CD4-positive, alpha-beta T cell (primary cell): Measurements from ENCODE around the gene FAM184B. TPM values are rescaled to one million over a fixed set of nuclear protein-coding genes. Genes with fewer than 3 reads are reported as not detected.

Source experiments
- ATAC-seq: fragments of 200-7000 bp; cut with Tn5 transposase; one replicate; pipeline ENCODE4 v1.10.0; 2022; ENCODE audit warnings: mild to moderate bottlenecking; ENCODE audit not compliant: poor library complexity
- CTCF ChIA-PET: fragments of 350-600 bp; sonication (Branson Sonifier 250); formaldehyde crosslinking; loops from one replicate; lab custom pipeline; 2021; ENCODE audit warnings: antibody characterized with exemption, inconsistent platforms; lab: Charles Lee
- POLR2A ChIA-PET: fragments of 350-600 bp; sonication (Branson Sonifier 250); formaldehyde crosslinking; loops from one replicate; lab custom pipeline; 2021; ENCODE audit warnings: antibody characterized with exemption, inconsistent platforms; lab: Charles Lee
- DNase-seq, 14 experiments: peaks; one replicate each; pipeline ENCODE4 v3.0.0-alpha.2; 2013 to 2020; ENCODE audit warnings: mixed read lengths in 2 of 14
- H3K27ac ChIP-seq, 2 donors: one replicate each; pipeline versions ENCODE4 v1.5.1 to v1.7.0; 2013; ENCODE audit warnings: low read length in 2 of 2, low read depth in 1 of 2, mild to moderate bottlenecking in 1 of 2
- H3K27me3 ChIP-seq, 2 experiments: 1 replicate in 1 of 2; 2 replicates in 1 of 2; pipeline versions ENCODE4 v1.6.1 to v1.7.0; 2013; ENCODE audit warnings: low read length in 2 of 2, control low read depth in 1 of 2, mild to moderate bottlenecking in 1 of 2, moderate library complexity in 1 of 2; ENCODE audit not compliant: insufficient read depth in 2 of 2, control insufficient read depth in 1 of 2
- H3K36me3 ChIP-seq: one replicate; pipeline ENCODE4 v1.6.1; 2013; ENCODE audit warnings: low read length, control low read depth; ENCODE audit not compliant: insufficient read depth
- H3K4me1 ChIP-seq: one replicate; pipeline ENCODE4 v1.6.1; 2013; ENCODE audit warnings: low read length, control low read depth; ENCODE audit not compliant: insufficient read depth
- H3K4me3 ChIP-seq: one replicate; pipeline ENCODE4 v1.5.1; 2013; ENCODE audit warnings: mild to moderate bottlenecking, low read length, moderate library complexity
- H3K9me3 ChIP-seq, 2 experiments: 1 replicate in 1 of 2; 2 replicates in 1 of 2; pipeline versions ENCODE4 v1.6.1 to v1.7.0; 2013; ENCODE audit warnings: low read length in 2 of 2, mild to moderate bottlenecking in 2 of 2, control low read depth in 1 of 2, moderate library complexity in 1 of 2; ENCODE audit not compliant: control insufficient read depth in 1 of 2, insufficient read depth in 1 of 2
- H3K27ac Mint-ChIP-seq: one replicate; pipeline ENCODE4 v1.8.0; 2020; ENCODE audit warnings: mixed read lengths
- H3K27me3 Mint-ChIP-seq: one replicate; pipeline ENCODE4 v1.8.0; 2021; ENCODE audit warnings: mixed read lengths
- H3K36me3 Mint-ChIP-seq: one replicate; pipeline ENCODE4 v1.8.0; 2021; ENCODE audit warnings: low read depth, mixed read lengths
- H3K4me1 Mint-ChIP-seq: one replicate; pipeline ENCODE4 v1.8.0; 2021; ENCODE audit warnings: low read depth, mixed read lengths
- H3K4me3 Mint-ChIP-seq: one replicate; pipeline ENCODE4 v1.8.0; 2020; ENCODE audit warnings: mild to moderate bottlenecking, mixed read lengths
- H3K9me3 Mint-ChIP-seq: one replicate; pipeline ENCODE4 v1.8.0; 2020; ENCODE audit warnings: mixed read lengths
- CTCF ChIP-seq: fragments of 200-600 bp; IDR thresholded peaks from one replicate; pipeline ENCODE4 v1.8.0; 2022; ENCODE audit warnings: antibody characterized with exemption, mild to moderate bottlenecking
- intact Hi-C, 2 experiments: fragments of 100-400 bp; cut with DNase I in 1 of 2; cut with micrococcal nuclease in 1 of 2; formaldehyde crosslinking; loops; one replicate each; pipeline versions ENCODE4 v1.15.1 to v1.9.0; 2023 to 2025; cut with DNase I, micrococcal nuclease
- total RNA-seq, 174 experiments: library from RNA in 2 of 174; stranded (reverse) in 2 of 174; gene quantifications; one replicate each; pipeline ENCODE4 v1.2.3 and lab custom pipeline; 2021 to 2026

The FAM184B gene
- total RNA-seq, 2 experiments from 2014 or later: not detected

- Histone ChIP-seq H3K9me3 (no peaks in the 10 kb centered on the region), H3K4me1 (no peaks in the 10 kb centered on the region), H3K27ac (no peak overlapping the region), H3K27me3 (no peaks in the 10 kb centered on the region), H3K4me3 (no peak overlapping the region), H3K36me3 (peaks cover 70% of the 10 kb centered on the region)
- Mint-ChIP-seq H3K27ac (no peak overlapping the region), H3K27me3 (no peaks in the 10 kb centered on the region), H3K9me3 (no peaks in the 10 kb centered on the region), H3K4me1 (no peaks in the 10 kb centered on the region), H3K36me3 (peaks cover 85% of the 10 kb centered on the region), H3K4me3 (no peak overlapping the region)
- DNase-seq: peak in 2 of 14 experiments; percentile 13 to 18
- no peak for TF ChIP-seq CTCF
- ChIA-PET POLR2A (interaction anchor here (1.4 kb wide), 1 partner anchor 19 kb away, joined by 3 read pairs; the partner anchor contains the start of gene MED28), CTCF (no interaction called here)
- no peak for ATAC-seq
- intact Hi-C loops: loop anchor here in 1 of 2 experiments (5.0 kb wide), 1 partner anchor 42 kb away; no protein-coding TSS in a partner anchor
Observed at GRCh38 chr4:17595471-17596005, 185.9 kb downstream of the FAM184B start.

GRCh38 chr4:17589355-17589754 lies 192.1 kb downstream of the FAM184B start:
- POLR2A ChIA-PET: no interaction called here
- no peak for TF ChIP-seq CTCF
- no peak overlapping the region for H3K27ac ChIP-seq

GRCh38 chr4:17587094-17587822 lies 194.2 kb downstream of the FAM184B start:
- intact Hi-C loops: no loop called here
- POLR2A ChIA-PET: no interaction called here
- Mint-ChIP-seq H3K27ac (no peak overlapping the region), H3K36me3 (peaks cover 91% of the 10 kb centered on the region), H3K9me3 (no peaks in the 10 kb centered on the region), H3K27me3 (no peaks in the 10 kb centered on the region), H3K4me1 (no peaks in the 10 kb centered on the region), H3K4me3 (no peak overlapping the region)
- Histone ChIP-seq H3K36me3 (peaks cover 90% of the 10 kb centered on the region), H3K27ac (no peak overlapping the region), H3K4me3 (no peak overlapping the region), H3K9me3 (no peaks in the 10 kb centered on the region), H3K4me1 (no peaks in the 10 kb centered on the region), H3K27me3 (no peaks in the 10 kb centered on the region)
- ATAC-seq (no peak), DNase-seq (no peak)
- CTCF ChIA-PET: interaction anchor here (1.0 kb wide), 1 partner anchor 9 kb away, joined by 5 read pairs; no protein-coding TSS in a partner anchor
- no peak for TF ChIP-seq CTCF

More at GRCh38 chr4:17589355-17589754, 192.1 kb downstream of the FAM184B start:
- Mint-ChIP-seq H3K27me3 (no peaks in the 10 kb centered on the region), H3K36me3 (peaks cover 89% of the 10 kb centered on the region), H3K4me1 (no peaks in the 10 kb centered on the region), H3K4me3 (no peak overlapping the region), H3K9me3 (no peaks in the 10 kb centered on the region), H3K27ac (no peak overlapping the region)
- DNase-seq: no peak
- Histone ChIP-seq H3K4me1 (no peaks in the 10 kb centered on the region), H3K4me3 (no peak overlapping the region), H3K9me3 (no peaks in the 10 kb centered on the region), H3K36me3 (peaks cover 75% of the 10 kb centered on the region), H3K27me3 (no peaks in the 10 kb centered on the region)
- ATAC-seq: no peak
- intact Hi-C loops: no loop called here
- CTCF ChIA-PET: no interaction called here
